Prostate gland (tissue), 2 donors: ENCODE data around the gene RRP1B.

ENCODE experiments used
- CTCF ChIP-seq, 4 experiments: fragments of 200-600 bp in 2 of 4; fragments of 450-650 bp in 2 of 4; sonication (generic) in 2 of 4; IDR thresholded peaks; 1 replicate in 3 of 4; 2 replicates in 1 of 4; pipeline ENCODE4 v1.5.1; 2016 to 2019; ENCODE audit warnings: antibody characterized with exemption in 4 of 4, mild to moderate bottlenecking in 2 of 4, moderate library complexity in 2 of 4
- POLR2A ChIP-seq: fragments of 450-650 bp; IDR thresholded peaks from one replicate; pipeline ENCODE4 v1.6.1; 2016; ENCODE audit warnings: antibody characterized with exemption, mild to moderate bottlenecking

- TF ChIP-seq CTCF (IDR thresholded peaks at IDR 0.05) (no peak), POLR2A (no peak)
These were observed 15.3 kb upstream of the RRP1B start for GRCh38 chr21:43644071-43644470.
